Raji (cell line): Measurements from ENCODE around the gene TRA2B.

Experiments
- POLR2A ChIP-seq: IDR thresholded peaks from 2 replicates; pipeline ENCODE4 v1.6.1; 2011; ENCODE audit warnings: low read depth, low read length, control low read depth; ENCODE audit not compliant: insufficient read depth

TRA2B gene

DNA sequence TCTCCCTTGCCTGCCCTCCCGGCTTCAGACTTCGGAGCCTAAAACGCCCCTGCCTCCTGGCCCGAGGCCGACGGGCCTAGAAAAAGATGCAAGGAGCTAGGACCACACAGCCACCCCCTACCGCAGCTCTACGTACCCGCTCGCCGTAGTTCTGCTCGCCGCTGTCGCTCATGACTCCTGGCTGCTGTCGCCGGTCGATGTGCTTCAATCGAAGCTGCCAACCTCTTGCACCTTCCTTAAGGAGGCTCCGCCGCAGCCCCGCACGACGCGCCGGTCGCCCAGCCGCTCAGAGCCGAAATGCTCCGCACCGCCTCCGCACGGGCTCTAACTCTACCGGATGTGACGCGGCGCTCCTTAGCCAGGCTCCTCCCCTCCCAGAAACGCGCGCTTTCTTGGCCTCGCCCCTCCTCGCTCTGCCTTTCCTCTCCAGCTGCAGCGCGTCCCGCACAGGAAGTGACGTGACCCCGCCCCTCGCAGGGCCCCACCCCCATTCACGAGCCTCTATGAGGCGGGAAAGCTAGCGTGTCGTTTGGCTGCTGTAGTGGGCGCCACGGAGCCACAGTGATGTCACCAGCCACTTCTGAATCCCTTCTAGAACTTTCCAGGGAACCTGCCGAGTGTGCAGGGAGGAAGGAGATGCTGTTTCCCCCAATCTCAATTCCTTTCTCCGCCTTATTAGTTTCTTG lies at the start of gene TRA2B:
Gene TRA2B, minus strand, starts transcription at position 326 of the 686 bp plus-strand sequence. Its CDS starts 154 bp downstream, at position 172.
- peak; percentile 100 for TF ChIP-seq POLR2A

GRCh38 chr3:185986198-185986777 lies 48.5 kb upstream of the TRA2B start:
- TF ChIP-seq POLR2A: no peak

- TF ChIP-seq POLR2A: no peak
These were observed 46.4 kb upstream of the TRA2B start for GRCh38 chr3:185984203-185984602.

DNA sequence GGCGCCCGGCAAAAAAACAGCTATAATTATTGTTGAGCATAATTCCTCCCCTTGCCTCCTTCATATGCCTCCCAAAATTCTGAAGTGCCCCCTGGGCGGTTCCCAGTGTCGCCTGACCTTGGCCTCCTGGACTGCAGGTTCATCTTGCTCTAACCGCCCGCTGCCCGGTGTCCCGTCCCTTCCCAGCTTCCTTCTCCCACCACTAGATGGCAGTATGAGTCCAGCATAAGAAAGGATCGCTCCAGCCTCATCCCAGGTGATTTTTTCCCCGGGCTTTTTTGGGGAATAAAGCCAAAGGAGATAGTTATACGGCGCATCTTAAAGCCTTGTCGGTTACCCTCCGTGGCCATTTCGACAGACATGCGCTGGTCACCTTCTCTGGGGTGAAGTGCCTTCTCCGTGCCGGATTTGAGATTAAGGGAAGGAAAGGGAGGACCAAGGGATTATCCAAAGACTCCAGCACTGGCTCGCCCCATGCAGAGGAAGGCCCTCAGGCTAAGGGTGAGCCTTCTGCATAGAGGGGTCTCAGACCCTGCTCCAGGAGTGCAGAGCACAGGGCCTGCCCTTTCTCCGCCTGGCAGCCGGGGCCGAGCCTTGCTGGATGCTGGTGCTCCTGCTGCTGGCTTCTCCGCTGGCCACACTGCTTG lies 45.8 kb upstream of the TRA2B start:
- TF ChIP-seq POLR2A: no peak

DNA sequence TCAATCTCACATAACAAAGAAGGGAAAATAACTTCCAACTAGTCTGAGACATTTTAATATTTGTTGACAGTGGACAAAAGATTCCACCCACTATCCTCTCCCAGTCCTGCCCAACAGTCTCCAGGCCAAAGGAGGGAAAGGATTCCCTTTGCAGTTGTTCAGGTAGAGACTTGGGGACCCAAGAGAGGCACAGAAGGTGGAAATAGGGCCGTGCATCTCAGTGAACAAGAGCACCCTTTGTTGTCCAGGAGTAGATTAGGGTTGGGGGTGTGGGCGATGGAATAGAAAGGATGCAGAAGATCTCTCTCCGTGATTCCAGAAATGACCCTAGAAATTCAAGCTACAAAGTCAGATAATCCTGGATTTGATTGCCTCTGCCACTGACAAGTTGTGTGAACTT lies 44.8 kb upstream of the TRA2B start:
- no peak for TF ChIP-seq POLR2A

- TF ChIP-seq POLR2A: no peak
These were observed 43.8 kb upstream of the TRA2B start for GRCh38 chr3:185981621-185982020.

DNA sequence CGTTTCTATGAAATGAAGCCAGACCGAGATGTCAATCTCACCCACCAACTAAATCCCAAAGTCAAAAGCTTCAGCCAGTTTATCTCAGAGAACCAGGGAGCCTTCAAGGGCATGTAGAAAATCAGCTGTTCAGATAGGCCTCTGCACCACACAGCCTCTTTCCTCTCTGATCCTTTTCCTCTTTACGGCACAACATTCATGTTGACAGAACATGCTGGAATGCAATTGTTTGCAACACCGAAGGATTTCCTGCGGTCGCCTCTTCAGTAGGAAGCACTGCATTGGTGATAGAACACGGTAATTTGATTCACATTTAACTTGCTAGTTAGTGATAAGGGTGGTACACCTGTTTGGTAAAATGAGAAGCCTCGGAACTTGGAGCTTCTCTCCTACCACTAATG lies 41.9 kb upstream of the TRA2B start:
- TF ChIP-seq POLR2A: no peak

- no peak for TF ChIP-seq POLR2A
These were observed 40.7 kb upstream of the TRA2B start for GRCh38 chr3:185978516-185978915.

DNA sequence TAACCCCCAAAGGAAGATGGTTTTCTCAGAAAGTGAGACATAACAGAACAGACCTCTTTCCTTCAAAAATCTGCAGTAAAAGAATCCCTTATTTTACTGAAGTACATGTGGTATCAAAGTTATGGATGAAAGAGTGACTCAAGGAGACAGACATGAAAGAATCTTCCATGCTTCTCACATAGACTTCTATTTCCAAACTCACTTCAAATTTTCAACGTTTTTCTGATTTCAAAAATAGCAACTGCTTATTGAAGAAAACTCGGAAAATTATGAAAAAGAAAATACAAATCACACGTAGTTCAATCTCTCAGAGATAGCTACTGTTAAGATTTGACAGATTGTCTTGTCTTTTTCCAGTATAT lies 39.8 kb upstream of the TRA2B start:
- TF ChIP-seq POLR2A: no peak

GRCh38 chr3:185976977-185977678 lies 39.3 kb upstream of the TRA2B start:
- no peak for TF ChIP-seq POLR2A

GRCh38 chr3:185976100-185976499 lies 38.3 kb upstream of the TRA2B start:
- TF ChIP-seq POLR2A: no peak

GRCh38 chr3:185971579-185971978 lies 33.8 kb upstream of the TRA2B start:
- TF ChIP-seq POLR2A: no peak

- TF ChIP-seq POLR2A: no peak
These were observed 30.4 kb upstream of the TRA2B start for GRCh38 chr3:185968168-185968567.

GRCh38 chr3:185966655-185967054 lies 28.8 kb upstream of the TRA2B start:
- TF ChIP-seq POLR2A: no peak

DNA sequence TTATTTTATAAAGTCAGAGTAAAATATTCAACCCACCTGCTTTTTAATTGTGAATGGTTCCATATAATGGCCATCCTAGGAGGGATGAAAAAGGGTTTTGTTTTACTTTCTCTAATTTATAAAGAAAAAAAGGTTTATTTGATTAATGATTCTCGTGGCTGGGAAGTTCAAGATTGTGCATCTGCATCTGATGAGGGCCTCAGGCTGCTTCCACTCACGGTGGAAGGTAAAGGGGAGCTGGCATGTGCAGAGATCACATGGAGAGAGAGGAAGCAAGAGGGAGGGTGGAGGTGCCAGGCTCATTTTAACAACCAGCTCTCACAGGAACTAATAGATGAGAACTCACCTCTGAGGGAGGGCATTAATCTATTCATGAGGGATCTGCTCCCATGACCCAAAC lies 27.7 kb upstream of the TRA2B start:
- TF ChIP-seq POLR2A: no peak

DNA sequence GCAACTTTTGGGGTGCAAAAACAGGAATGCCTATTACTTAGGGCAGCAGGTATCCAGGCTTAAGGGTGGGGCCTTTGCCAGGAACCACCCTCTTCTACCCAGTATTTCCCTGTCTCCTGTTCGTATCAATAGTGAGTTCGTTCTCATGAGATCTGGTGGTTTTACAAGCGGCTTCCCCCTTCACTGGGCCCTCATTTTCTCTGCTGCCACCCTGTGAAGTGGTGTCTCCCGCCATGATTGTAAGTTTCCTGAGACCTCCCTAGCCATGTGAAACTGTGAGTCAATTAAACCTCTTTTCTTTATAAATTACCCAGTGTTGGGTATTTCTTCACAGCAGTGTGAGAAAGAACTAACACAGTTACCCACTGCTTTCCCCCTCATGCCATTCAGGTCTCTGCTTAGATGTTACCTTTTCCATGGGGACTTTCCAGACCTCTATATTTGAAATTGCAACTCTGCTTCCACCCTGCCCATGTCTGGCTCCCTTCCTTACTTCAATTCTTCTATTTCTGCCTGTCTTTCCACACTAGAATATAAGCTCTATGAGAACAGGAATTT lies 23.9 kb upstream of the TRA2B start:
- no peak for TF ChIP-seq POLR2A
